ENCODE measurements around the gene AMELX. TPM values are rescaled to one million over a fixed set of nuclear protein-coding genes. Genes with fewer than 3 reads are reported as not detected.

Gene AMELX
- total and polyA plus RNA-seq, 5 donors: not detected

DNA sequence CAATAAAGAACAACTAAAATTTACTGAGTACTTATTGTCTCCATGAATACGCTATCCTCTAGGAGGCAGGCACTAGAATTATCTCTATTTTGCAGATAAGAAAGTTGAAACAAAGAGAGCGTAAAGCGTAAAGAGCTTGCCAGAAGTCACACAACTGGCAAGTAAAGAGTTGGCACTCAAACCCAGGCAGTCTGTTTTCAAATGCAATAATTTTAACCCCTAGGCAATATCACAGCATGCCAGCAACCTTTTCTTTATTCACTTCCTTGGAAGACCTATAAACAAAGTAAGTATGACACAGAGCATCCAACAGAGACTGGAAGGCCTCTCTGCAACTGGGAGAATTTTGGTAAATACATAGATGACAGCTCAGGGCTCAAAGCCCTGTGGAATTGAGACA, 23.2 kb upstream of the AMELX start:
- H3K4me3 ChIP-seq (ENCODE audit: low read length): no peak overlapping the region
- intact Hi-C loops (cut with DNase I): no loop called here
- H3K4me1 ChIP-seq (ENCODE audit: control insufficient read depth, insufficient read depth, low read length): peaks cover 2% of the 10 kb centered on the region
- no peak overlapping the region for H3K27ac ChIP-seq (ENCODE audit: low read length)
- H3K27me3 ChIP-seq (ENCODE audit: control insufficient read depth, insufficient read depth): no peaks in the 10 kb centered on the region
- no peaks in the 10 kb centered on the region for H3K9me3 ChIP-seq (ENCODE audit: control insufficient read depth, low read length)
- no peak for DNase-seq
- no peak for ATAC-seq
- 43% methylated on average over 3 of the region's 3 CpGs for WGBS

DNA sequence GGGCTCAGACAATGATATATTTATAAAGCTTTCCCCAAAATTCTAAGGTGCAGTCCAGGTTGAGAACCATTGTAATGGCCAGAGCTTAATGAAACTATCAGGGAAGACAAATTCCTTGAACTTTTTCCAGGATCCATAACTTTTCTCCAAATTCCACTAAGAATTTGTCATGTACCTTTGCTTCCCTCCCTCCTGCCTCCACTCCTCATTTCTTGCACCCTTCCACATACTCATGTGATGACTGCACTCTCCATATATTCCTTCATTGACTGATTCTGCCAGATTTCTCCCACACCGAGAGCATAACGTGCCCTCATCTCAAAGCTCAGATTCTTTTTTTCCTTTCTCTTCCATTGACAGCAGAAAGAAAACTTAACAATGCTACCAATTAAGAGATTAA, 20.9 kb upstream of the AMELX start:
- no peaks in the 10 kb centered on the region for H3K9me3 ChIP-seq (ENCODE audit: control insufficient read depth, low read length)
- H3K4me1 ChIP-seq (ENCODE audit: control insufficient read depth, insufficient read depth, low read length): peaks cover 2% of the 10 kb centered on the region
- no peak for DNase-seq
- no peaks in the 10 kb centered on the region for H3K27me3 ChIP-seq (ENCODE audit: control insufficient read depth, insufficient read depth)
- ATAC-seq: no peak
- no peak overlapping the region for H3K4me3 ChIP-seq (ENCODE audit: low read length)
- intact Hi-C loops (cut with DNase I): no loop called here
- WGBS: 78% methylated on average over 2 of the region's 2 CpGs
- no peak overlapping the region for H3K27ac ChIP-seq (ENCODE audit: low read length)

DNA sequence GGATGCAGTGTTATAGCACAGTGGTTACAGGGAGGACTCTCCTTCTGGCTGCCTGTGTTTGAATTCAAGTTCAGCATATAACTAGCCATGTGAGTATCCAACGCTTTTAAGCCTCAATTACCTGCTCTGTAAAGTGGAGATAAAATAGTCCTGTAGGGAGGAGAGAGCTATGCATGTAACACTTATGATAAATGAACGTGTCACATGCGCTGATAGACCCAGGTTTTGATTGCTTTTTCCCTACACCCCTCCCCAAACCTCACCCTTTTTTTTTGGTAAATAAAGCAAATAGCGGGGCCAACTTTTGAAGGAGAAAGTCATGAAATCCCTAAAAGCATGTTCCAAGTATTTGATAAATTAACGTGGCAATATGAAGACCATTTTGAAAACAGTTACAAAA, 20.4 kb upstream of the AMELX start:
- Histone ChIP-seq H3K4me3 (ENCODE audit: low read length) (no peak overlapping the region), H3K4me1 (ENCODE audit: control insufficient read depth, insufficient read depth, low read length) (peaks cover 2% of the 10 kb centered on the region), H3K9me3 (ENCODE audit: control insufficient read depth, low read length) (no peaks in the 10 kb centered on the region), H3K27ac (ENCODE audit: low read length) (no peak overlapping the region), H3K27me3 (ENCODE audit: control insufficient read depth, insufficient read depth) (no peaks in the 10 kb centered on the region)
- WGBS: 93% methylated on average over 5 of the region's 5 CpGs
- DNase-seq (no peak), ATAC-seq (no peak)
- intact Hi-C loops (cut with DNase I): no loop called here

DNA sequence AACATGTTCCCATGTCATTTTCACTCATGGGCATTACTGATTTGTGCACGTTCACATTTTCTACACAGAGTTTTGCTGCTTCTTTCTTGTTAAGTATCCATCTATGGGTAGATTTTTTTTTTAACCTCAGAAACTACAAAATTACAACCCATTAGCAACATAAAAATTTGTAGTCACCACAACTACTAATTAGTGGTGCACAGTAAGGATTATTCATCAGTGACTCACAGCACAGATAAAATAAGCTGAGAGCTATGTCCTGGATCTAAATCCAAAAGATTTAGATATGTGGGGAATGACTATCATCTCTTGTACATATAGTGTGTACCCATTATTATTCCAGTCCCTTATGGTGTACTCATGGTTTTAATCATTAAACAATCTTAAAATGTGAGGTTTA, 19.7 kb upstream of the AMELX start:
- Histone ChIP-seq H3K9me3 (ENCODE audit: control insufficient read depth, low read length) (no peaks in the 10 kb centered on the region), H3K27ac (ENCODE audit: low read length) (no peak overlapping the region), H3K4me3 (ENCODE audit: low read length) (no peak overlapping the region), H3K27me3 (ENCODE audit: control insufficient read depth, insufficient read depth) (no peaks in the 10 kb centered on the region), H3K4me1 (ENCODE audit: control insufficient read depth, insufficient read depth, low read length) (peaks cover under 1% of the 10 kb centered on the region)
- WGBS: 90% methylated on average over 1 of the region's 1 CpG
- ATAC-seq: no peak
- intact Hi-C loops (cut with DNase I): no loop called here
- no peak for DNase-seq

DNA sequence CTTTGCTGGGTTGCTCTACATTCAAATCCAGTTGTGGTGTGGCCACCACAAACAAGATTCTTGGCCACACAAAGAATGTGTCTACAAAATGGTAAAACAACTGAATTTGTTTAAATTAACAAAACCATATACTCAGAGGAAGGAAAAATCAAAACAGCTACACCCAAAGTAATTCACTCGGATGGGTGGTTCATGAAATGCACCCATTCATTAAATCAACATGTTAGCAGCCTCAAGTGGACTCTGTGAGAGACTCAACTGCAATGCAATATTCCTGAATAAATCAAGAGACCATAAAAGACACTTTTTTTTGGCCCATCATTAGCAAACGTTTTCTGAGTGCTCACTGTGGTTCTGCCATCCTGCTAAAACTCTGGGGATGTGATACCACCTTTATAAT, 11.2 kb upstream of the AMELX start:
- Histone ChIP-seq H3K27ac (ENCODE audit: low read length) (no peak overlapping the region), H3K4me3 (ENCODE audit: low read length) (no peak overlapping the region), H3K9me3 (ENCODE audit: control insufficient read depth, low read length) (no peaks in the 10 kb centered on the region), H3K27me3 (ENCODE audit: control insufficient read depth, insufficient read depth) (no peaks in the 10 kb centered on the region), H3K4me1 (ENCODE audit: control insufficient read depth, insufficient read depth, low read length) (no peaks in the 10 kb centered on the region)
- DNase-seq (no peak), ATAC-seq (no peak)
- intact Hi-C loops (cut with DNase I): no loop called here
- 68% methylated on average over 2 of the region's 2 CpGs for WGBS

DNA sequence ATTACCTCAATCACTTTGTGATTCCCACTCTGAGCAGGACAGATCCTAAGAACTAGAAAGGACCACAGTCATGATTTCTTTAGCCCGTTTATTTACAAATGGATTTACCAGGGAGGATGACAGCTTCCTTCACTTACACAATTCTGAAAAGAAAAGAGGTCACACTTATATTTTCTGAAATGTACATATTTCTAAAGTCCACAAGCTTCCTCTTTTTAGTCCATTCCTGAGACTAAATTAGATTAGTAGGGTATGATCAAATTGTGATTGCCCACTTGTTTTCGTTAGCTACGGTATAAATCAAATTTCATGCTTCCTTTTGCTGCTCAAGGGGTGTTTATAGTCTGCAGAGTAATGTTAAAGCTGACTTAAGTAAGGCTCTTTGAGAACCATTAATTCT, 7.6 kb upstream of the AMELX start:
- 83% methylated on average over 3 of the region's 3 CpGs for WGBS

DNA sequence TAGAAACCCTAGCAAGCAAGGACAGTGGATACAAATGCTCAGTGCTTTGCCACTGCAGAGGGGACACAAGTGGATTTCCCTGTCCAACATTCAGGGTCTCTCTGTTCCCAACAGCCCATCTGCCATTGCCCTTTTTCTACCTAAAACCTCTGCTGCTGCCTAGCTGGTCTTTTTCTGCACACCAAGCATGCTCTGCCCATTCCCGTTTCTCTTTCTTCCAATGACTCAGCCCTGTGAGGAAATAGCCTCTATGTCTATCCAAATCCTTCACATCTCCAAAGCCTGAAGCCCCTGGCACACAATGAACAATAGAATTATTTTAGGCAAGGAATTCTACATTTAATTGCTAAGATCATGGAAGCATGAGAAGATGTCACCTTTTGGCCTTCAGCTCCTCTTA, 5.7 kb upstream of the AMELX start:
- Histone ChIP-seq H3K4me3 (ENCODE audit: low read length) (no peak overlapping the region), H3K27me3 (ENCODE audit: control insufficient read depth, insufficient read depth) (no peaks in the 10 kb centered on the region), H3K9me3 (ENCODE audit: control insufficient read depth, low read length) (no peaks in the 10 kb centered on the region), H3K27ac (ENCODE audit: low read length) (no peak overlapping the region), H3K4me1 (ENCODE audit: control insufficient read depth, insufficient read depth, low read length) (peaks cover 1% of the 10 kb centered on the region)
- no peak for ATAC-seq
- no peak for DNase-seq
- WGBS: 50% methylated on average over 1 of the region's 1 CpG
- intact Hi-C loops (cut with DNase I): no loop called here

More for the DNA sequence above, 7.6 kb upstream of the AMELX start:
- Histone ChIP-seq H3K27ac (ENCODE audit: low read length) (no peak overlapping the region), H3K9me3 (ENCODE audit: control insufficient read depth, low read length) (no peaks in the 10 kb centered on the region), H3K4me1 (ENCODE audit: control insufficient read depth, insufficient read depth, low read length) (peaks cover 1% of the 10 kb centered on the region), H3K4me3 (ENCODE audit: low read length) (no peak overlapping the region), H3K27me3 (ENCODE audit: control insufficient read depth, insufficient read depth) (no peaks in the 10 kb centered on the region)
- intact Hi-C loops (cut with DNase I): no loop called here
- no peak for DNase-seq
- ATAC-seq: no peak

DNA sequence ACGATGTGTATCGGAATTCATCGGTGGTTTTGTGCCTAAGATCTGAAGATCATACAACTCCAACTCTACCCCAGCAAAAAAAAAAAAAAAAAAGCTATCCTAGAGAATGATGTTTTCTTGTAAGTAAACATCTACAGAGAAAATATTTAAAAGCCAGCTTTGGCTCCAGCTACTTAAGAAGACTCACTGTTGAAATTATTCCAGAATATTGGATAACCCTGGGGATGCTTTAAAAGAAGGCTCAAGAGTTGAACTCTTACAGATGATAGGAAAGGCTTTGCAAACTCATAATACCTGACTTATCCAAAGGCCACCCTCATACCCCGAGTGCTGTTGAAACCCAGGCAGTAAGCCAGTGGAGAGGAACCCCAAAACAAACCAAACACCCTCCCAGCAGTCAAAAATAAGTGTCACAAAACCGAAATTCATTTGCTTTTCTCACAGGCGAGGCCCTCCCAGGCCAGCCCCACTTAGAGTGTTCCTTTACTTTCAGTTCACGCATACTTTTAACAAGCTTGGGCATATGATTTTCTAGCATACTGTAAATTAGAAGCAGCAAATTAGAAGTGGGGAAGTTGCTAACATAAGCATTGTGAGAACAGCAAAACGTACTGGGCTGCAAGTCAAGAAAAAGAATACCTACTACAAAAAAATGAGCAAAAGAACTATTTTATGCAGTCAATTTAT, 2.7 kb upstream of the AMELX start:
- DNase-seq: no peak
- no peaks in the 10 kb centered on the region for H3K27me3 ChIP-seq (ENCODE audit: control insufficient read depth, insufficient read depth)
- 89% methylated on average over 8 of the region's 8 CpGs for WGBS
- H3K27ac ChIP-seq (ENCODE audit: low read length): no peak overlapping the region
- no peak for ATAC-seq
- H3K4me1 ChIP-seq (ENCODE audit: control insufficient read depth, insufficient read depth, low read length): peaks cover 1% of the 10 kb centered on the region
- no peak overlapping the region for H3K4me3 ChIP-seq (ENCODE audit: low read length)
- H3K9me3 ChIP-seq (ENCODE audit: control insufficient read depth, low read length): no peaks in the 10 kb centered on the region
- intact Hi-C loops (cut with DNase I): no loop called here

DNA sequence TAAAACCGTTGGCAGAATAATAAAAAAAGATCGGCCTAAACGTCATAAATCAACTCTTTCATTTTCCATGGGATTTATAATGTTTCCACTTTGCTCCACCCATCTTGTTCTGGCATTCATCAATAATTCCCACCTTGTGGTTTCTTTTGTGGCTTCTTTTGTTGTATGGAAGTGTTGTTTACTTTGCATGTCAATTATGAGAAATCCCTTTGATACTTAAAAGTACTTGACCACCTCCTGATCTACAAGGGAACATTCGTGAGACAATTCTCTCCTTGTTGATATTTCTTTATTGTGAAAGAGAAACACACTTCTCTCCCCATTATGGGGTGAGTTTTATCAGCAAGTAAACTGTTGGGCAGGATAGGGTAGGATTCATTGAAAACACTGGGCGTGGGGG, 2.8 kb downstream of the AMELX start:
- no peaks in the 10 kb centered on the region for H3K9me3 ChIP-seq (ENCODE audit: control insufficient read depth, low read length)
- no peak for ATAC-seq
- DNase-seq: no peak
- intact Hi-C loops (cut with DNase I): no loop called here
- no peaks in the 10 kb centered on the region for H3K27me3 ChIP-seq (ENCODE audit: control insufficient read depth, insufficient read depth)
- WGBS: 83% methylated on average over 5 of the region's 5 CpGs
- H3K4me3 ChIP-seq (ENCODE audit: low read length): no peak overlapping the region
- H3K27ac ChIP-seq (ENCODE audit: low read length): no peak overlapping the region
- H3K4me1 ChIP-seq (ENCODE audit: control insufficient read depth, insufficient read depth, low read length): no peaks in the 10 kb centered on the region

DNA sequence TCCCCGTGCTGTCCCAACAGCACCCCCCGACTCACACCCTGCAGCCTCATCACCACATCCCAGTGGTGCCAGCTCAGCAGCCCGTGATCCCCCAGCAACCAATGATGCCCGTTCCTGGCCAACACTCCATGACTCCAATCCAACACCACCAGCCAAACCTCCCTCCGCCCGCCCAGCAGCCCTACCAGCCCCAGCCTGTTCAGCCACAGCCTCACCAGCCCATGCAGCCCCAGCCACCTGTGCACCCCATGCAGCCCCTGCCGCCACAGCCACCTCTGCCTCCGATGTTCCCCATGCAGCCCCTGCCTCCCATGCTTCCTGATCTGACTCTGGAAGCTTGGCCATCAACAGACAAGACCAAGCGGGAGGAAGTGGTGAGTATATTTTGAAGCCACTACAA, 5.4 kb downstream of the AMELX start:
- H3K27me3 ChIP-seq (ENCODE audit: control insufficient read depth, insufficient read depth): no peaks in the 10 kb centered on the region

DNA sequence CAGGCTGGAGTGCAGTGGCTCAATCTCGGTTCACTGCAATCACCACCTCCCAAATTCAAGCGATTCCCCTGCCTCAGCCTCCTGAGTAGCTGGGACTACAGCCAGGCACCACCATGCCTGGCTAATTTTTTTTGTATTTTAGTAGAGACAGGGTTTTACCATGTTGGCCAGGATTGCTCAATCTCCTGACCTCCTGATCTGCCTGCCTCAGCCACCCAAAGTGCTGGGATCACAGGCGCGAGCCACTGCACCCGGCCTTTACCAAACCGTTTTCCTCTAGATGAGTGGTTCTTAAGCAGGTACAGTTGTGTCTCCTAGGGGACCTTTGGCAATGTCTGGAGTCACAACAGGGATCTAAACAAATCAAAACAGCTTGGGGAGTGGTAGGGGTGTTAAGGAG, 11.6 kb downstream of the AMELX start:
- intact Hi-C loops (cut with DNase I): no loop called here
- ATAC-seq (no peak), DNase-seq (no peak)
- 93% methylated on average over 6 of the region's 6 CpGs for WGBS
- Histone ChIP-seq H3K4me1 (ENCODE audit: control insufficient read depth, insufficient read depth, low read length) (no peaks in the 10 kb centered on the region), H3K27ac (ENCODE audit: low read length) (no peak overlapping the region), H3K4me3 (ENCODE audit: low read length) (no peak overlapping the region), H3K27me3 (ENCODE audit: control insufficient read depth, insufficient read depth) (no peaks in the 10 kb centered on the region), H3K9me3 (ENCODE audit: control insufficient read depth, low read length) (no peaks in the 10 kb centered on the region)

More for the DNA sequence above, 5.4 kb downstream of the AMELX start:
- ATAC-seq: no peak
- Histone ChIP-seq H3K4me1 (ENCODE audit: control insufficient read depth, insufficient read depth, low read length) (no peaks in the 10 kb centered on the region), H3K4me3 (ENCODE audit: low read length) (no peak overlapping the region), H3K9me3 (ENCODE audit: control insufficient read depth, low read length) (no peaks in the 10 kb centered on the region), H3K27ac (ENCODE audit: low read length) (no peak overlapping the region)
- DNase-seq: peak in 1 of 3 donors; percentile 33
- intact Hi-C loops (cut with DNase I): no loop called here
- 98% methylated on average over 9 of the region's 9 CpGs for WGBS

DNA sequence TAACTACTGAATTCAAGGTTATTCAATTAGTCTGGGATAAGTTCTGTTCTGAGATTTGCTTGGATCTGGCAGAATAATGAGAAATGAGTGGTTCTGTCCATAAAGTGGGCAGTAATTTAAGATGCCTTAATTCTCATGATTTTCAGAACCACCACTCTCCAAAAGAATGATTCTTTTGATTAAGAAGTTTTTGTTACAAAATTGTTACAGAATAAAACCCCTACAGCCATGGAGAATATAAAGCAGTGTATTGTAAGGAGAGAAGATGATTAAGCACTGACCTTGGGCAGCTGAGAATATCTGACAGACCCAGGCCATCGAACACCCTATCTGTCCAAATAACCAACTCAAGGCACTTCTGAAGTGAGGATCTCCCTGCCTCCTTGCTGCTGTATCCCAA, 12.4 kb downstream of the AMELX start:
- 70% methylated on average over 1 of the region's 1 CpG for WGBS
- no peaks in the 10 kb centered on the region for H3K9me3 ChIP-seq (ENCODE audit: control insufficient read depth, low read length)
- intact Hi-C loops (cut with DNase I): no loop called here
- H3K4me1 ChIP-seq (ENCODE audit: control insufficient read depth, insufficient read depth, low read length): no peaks in the 10 kb centered on the region
- ATAC-seq (no peak), DNase-seq (no peak)
- no peak overlapping the region for H3K27ac ChIP-seq (ENCODE audit: low read length)
- H3K27me3 ChIP-seq (ENCODE audit: control insufficient read depth, insufficient read depth): no peaks in the 10 kb centered on the region
- no peak overlapping the region for H3K4me3 ChIP-seq (ENCODE audit: low read length)
